ENCODE data around the gene PANX2. TPM values are rescaled to one million over a fixed set of nuclear protein-coding genes. Genes with fewer than 3 reads are reported as not detected.

The PANX2 gene
- total RNA-seq, result 0.16 and 0.52 TPM in 2 replicates

DNA sequence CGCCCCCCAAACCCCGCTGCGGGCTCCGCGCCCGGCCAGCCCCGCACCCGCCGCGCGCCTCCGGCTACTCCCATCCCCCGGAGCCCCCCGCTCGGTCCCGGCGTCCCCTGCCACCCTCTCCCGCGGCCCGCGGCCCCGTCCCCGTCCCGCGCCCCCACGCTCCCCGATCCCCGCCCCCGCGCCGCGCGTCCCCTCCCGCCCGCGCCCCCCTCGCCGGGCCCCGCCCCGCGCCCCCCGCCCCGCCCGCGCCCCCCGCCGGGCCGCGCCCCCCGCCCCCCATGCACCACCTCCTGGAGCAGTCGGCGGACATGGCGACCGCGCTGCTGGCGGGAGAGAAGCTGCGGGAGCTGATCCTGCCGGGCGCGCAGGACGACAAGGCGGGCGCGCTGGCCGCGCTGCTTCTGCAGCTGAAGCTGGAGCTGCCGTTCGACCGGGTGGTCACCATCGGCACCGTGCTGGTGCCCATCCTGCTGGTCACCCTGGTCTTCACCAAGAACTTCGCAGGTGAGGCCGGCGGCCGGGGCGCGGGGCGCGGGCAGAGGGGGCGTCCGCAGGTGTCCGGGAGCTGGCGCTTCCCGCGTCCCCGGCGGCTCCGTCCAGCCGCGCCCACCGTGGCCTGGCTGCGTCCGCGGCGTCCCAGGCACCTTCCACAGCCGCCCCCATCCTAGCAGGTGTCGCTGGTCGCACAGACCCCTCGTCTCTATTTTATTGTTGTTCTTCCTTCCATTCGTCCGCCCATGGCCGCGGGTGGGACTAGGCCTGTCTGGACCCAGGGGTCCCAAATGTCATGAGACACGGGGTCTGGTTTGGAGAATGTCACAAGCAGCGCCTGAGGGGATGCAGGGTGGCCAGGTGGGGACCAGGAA, at the start of gene PANX2:
PANX2 (plus strand) TSS at position 279 of the 866 bp plus-strand sequence; CDS start at position 279, 0 bp downstream.

GRCh38 chr22:50185375-50186087, 15.0 kb downstream of the PANX2 start, which contains the start of gene TRABD:
Gene TRABD (plus strand): TSS chr22:50185913. CDS start chr22:50193061, 7,148 bp downstream.

GRCh38 chr22:50200461-50201190, 30.1 kb downstream of the PANX2 start, which contains the start of gene SELENOO:
Gene SELENOO (plus strand): TSS chr22:50201011. CDS start chr22:50201037, 26 bp downstream.

Other genes with a start within 250 kb of the PANX2 start
- 18.0 and 24.2 TPM in 2 replicates for gene PIM3, start 210.0 kb upstream of the PANX2 start, total RNA-seq
- not detected in 2 replicates for gene IL17REL, start 158.0 kb upstream of the PANX2 start, total RNA-seq
- not detected in 2 replicates for gene TTLL8, start 112.4 kb upstream of the PANX2 start, total RNA-seq
- gene MLC1, start 85.3 kb upstream of the PANX2 start, total RNA-seq, result not detected in 2 replicates
- 1.1 and 1.5 TPM in 2 replicates for gene MOV10L1, start 80.7 kb upstream of the PANX2 start, total RNA-seq
- gene TRABD, start 15.2 kb downstream of the PANX2 start, total RNA-seq, result 15.3 and 20.3 TPM in 2 replicates
- gene SELENOO, start 30.3 kb downstream of the PANX2 start, total RNA-seq, result 18.0 and 23.0 TPM in 2 replicates
- gene TUBGCP6, start 74.3 kb downstream of the PANX2 start, total RNA-seq, result 24.7 and 29.6 TPM in 2 replicates
- 25.7 and 37.8 TPM in 2 replicates for gene HDAC10, start 80.5 kb downstream of the PANX2 start, total RNA-seq
- gene MAPK12, start 91.0 kb downstream of the PANX2 start, total RNA-seq, result 26.0 and 26.6 TPM in 2 replicates
- gene MAPK11, start 99.6 kb downstream of the PANX2 start, total RNA-seq, result 9.9 and 11.1 TPM in 2 replicates
- gene PLXNB2, start 136.9 kb downstream of the PANX2 start, total RNA-seq, result 127 and 183 TPM in 2 replicates
- 1.8 and 2.4 TPM in 2 replicates for gene DENND6B, start 156.3 kb downstream of the PANX2 start, total RNA-seq
- 44.6 and 45.2 TPM in 2 replicates for gene PPP6R2, start 172.6 kb downstream of the PANX2 start, total RNA-seq